H4 (cell line): ENCODE data around the gene TMEM150C. TPM values are rescaled to one million over a fixed set of nuclear protein-coding genes. Genes with fewer than 3 reads are reported as not detected.
"Not testable (repeated sequence)": the region's sequence is repeated elsewhere in the genome, so short reads cannot be mapped to it uniquely, and the experiment has no call there.

ENCODE experiments used
- DNase-seq: peaks from one replicate; pipeline ENCODE4 v3.0.0-alpha.2; 2015; ENCODE audit warnings: low spot score
- total RNA-seq: library from RNA; depleted of rRNA; stranded (reverse); fragments of >200 nt; shearing (Covaris generic); gene quantifications from 2 replicates; pipeline ENCODE4 v1.2.3, GENCODE V29; 2014; rRNA removed

Gene TMEM150C
- total RNA-seq, 1 experiment from 2014 or later = 6.3 TPM

DNA sequence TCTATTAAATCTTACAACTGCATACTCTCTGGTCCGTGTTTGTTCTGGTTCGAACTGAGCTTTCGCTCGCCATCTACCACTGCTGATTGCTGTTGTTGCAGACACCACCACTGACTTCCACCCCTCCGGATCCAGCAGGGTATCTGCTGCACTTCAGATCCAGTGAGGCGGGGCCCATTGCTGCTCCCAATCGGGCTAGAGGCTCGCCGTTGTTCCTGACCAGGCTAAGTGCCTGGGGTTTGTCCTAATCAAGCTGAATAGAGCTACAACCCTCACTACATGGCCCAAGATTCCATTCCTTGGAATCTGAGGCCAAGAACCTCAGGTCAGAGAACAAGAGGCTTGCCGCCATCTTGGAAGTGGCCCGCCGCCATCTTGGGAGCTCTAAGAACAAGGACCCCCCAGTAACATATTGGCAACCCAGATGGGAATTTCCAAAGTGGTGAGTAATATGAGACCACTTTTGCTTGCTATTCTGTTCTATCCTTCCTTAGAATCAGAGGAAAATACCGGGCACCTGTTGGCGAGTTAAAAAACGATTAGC, 88.1 kb downstream of the TMEM150C start:
- DNase-seq = no peak

DNA sequence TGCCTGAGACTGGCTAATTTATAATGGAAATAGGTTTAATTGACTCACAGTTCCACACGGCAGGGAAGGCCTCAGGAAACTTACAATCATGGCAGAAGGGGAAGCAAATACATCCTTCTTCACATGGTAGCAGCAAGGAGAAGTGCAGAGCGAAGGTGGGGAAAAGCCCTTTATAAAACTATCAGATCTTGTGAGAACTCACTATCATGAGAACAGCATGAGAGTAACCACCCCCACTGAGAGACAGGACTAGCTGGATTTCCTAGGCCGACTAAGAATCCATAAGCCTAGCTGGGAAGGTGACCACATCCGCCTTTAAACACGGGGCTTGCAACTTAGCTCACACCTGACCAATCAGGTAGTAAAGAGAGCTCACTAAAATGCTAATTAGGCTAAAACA, 88.7 kb downstream of the TMEM150C start:
- not testable (repeated sequence) for DNase-seq

DNA sequence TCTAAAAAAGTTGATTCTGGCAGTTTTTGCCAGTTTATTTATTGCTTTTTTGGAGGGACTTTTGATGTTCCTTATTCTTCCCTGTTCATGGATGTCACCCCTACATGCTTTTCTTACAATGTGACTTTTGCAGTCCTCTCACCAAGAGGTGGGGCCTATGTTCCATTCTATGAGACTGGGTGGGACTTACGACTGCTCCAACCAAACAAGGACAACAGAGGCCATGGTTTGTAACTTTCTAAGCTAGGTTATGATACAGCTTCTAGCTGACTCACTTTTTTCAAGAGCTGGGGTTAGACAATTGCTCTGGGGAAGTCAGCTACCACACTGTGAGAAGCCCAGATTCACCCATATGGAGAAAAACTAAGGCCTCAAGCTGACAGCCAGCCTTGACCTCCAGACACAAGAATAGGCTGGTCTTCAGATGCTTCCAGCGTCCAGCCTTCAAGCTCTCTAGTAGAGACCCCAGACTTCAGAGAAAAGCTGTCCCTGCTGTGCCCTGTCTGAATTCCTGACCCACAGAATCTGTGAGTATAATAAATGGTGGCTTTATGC, 91.9 kb downstream of the TMEM150C start:
- no peak for DNase-seq

DNA sequence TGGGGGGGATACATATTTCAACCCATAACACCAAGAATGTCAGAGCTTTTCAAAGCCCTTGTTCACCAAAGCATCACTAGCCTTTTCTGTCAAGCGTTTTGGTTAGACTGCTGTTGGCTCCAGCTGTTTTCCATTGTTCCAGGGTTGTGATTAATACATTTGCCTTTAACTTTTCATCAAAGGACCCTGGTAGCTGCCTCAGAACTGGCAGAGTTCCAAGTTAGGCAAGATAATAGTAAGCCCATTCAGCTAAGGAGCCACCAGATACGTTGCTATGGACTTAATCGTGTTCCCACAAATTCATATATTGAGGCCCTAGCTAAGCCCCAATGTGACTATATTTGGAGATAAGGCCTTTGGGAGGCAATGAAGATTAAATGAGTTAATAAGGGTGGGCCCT, 94.3 kb downstream of the TMEM150C start:
- DNase-seq = no peak

DNA sequence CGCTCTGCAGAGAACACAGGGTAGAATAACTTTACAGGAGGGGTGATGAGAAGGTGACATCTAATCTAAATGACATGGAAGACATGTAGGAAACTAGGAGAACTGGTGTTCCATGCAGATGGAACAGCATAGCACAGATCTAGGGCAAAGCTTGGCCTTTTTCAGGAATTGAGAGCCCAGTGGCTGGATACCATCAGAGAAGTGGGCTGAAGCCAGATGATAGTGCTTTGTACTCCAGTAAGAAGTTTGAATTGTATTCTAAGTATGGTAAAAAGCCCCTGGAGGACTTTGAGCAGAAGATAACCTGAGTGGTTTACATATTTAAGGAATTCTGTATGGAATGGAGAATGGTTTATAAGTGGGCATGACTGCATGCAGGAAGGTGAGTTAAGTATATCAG, 98.6 kb downstream of the TMEM150C start:
- no peak for DNase-seq

DNA sequence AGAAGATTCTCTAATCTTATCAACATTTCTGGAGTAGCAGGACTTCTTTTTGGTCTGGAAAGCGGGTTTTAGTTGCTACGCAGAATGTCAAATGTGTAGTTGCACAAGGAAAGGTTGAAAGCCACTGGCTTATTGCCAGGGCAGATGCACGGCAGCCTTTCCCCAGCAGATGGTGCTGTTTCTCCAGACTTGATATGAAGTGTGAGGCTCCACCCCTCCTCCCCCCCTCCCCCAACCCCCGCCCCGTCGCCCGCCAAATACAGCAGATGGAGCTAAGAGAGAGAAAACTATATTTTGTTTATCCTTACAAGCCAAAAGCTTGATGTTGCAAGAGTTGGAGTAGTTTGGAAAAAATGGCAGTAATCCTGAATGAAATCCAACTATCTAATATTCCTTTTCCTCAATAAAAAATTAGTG, 99.4 kb downstream of the TMEM150C start:
- DNase-seq = peak; percentile 76

DNA sequence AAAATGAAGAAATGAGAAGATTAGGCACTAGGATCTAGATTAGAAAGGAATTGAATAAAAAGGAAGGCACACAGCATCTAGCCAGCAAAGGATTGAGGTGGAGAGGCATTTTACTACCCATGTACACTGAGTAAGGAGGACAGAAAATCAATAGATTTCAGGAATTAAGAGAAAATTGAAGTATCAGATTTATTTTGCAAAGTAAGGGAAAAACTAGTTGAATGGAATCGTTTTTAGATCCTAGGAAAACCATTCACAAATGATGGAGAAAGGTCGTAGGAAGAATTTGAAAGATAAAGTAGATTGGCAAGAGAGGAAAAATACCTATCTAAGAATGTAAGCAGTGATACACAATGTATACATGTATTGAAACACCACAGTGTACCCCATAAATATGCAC, 100.1 kb downstream of the TMEM150C start:
- DNase-seq = no peak

DNA sequence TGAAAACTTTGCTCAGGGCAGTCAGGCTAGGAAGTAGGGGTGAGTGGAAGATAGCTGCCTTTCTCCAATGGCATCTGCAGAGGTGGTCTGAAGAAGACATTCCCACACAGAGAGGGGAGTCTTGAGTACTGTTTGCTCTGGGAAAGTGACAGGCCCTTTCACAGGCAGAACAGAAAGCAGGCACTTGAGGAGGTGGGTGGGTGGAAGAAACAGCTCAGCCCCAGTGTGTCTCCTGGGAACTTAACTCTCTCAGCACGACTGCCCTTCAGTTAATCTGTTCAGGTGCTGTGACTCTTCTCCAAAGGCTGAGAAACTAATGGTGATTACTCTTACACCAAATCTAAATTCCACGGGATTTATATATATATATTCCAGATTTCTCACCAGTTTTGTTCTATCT, 103.1 kb downstream of the TMEM150C start:
- no peak for DNase-seq

DNA sequence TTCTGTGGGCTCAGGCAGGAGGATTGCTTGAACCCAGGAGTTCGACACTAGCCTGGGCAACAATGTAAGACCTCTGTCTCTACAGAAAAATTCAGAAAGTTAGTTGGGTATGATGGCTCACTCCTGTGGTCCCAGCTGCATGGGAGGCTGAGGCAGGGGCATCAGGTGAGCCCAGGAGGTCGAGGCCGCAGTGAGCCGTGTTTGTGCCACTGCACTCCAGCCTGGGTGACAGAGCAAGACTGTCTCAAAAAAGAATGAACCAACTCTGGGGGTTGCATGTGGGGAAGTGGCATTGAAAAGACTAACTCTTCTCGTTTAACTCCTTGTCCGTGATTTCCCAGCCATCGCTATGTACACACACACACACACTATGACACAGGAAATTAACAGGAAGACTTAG, 104.5 kb downstream of the TMEM150C start:
- no peak for DNase-seq

DNA sequence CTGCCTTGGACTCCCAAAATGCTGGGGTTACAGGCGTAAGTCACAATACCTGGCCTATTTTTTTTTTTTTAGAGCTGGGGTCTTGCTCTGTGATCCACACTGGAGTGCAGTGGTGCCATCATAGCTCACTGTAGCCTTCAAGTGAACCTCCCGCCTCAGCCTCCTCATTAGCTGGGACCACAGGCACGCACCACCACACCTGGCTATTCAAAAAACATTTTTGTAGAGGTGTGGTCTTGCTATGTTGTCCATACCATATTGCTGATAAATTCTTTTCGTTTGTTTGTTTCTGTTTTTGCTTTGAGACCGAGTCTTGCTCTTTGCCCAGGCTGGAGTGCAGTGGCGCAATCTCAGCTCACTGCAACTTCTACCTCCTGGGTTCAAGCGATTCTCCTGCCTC, 109.8 kb downstream of the TMEM150C start:
- DNase-seq = no peak

DNA sequence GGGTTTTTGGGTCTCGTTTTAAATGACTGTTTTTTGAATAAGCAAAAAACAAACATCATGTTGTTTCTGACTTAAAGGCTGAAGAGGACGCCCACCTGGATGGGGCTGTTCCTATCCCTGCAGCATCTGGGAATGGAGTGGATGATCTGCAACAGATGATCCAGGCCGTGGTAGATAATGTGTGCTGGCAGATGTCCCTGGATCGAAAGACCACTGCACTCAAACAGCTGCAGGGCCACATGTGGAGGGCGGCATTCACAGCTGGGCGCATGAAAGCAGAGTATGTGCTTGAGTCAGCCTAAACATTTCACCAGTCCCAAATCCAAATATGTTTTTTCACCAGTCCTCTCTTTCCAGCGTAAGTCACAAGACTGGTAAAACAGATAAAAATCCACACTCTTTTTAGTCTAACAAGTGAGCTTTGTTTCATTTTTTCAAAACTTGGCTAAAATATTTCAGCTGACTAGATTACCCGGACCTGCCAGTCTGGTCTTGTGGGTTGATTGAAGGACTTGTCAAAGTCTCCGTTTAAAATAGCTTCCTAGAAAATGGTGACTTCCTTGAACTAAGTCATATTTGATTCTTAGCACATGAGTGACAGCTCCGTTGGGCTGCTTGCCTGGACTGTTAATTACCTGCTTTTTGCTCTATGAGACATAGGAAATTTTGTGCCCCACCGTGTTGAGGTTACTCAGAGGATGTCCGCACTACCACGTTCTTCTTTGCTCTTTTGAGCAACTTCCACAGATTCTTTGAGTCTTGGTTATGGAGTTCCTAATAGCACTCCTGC, 110.6 kb downstream of the TMEM150C start:
- DNase-seq = no peak

DNA sequence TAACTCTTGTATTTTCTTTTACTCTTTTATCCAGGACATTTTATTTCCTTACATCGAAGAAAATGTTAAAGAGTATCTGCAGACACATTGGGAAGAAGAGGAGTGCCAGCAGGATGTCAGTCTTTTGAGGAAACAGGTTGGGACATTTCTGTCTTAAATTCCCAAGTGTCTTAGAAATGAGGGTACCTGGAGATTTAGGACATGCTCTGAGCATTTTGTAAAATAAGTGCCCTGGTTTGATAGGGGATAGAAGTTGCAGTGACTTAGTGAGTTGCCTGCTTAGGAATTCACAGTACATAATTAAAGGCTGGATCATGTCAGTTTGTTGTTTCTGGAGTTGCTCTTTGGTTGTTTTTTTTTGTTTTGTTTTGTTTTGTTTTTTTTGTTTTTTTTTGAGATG, 113.9 kb downstream of the TMEM150C start:
- DNase-seq = no peak

DNA sequence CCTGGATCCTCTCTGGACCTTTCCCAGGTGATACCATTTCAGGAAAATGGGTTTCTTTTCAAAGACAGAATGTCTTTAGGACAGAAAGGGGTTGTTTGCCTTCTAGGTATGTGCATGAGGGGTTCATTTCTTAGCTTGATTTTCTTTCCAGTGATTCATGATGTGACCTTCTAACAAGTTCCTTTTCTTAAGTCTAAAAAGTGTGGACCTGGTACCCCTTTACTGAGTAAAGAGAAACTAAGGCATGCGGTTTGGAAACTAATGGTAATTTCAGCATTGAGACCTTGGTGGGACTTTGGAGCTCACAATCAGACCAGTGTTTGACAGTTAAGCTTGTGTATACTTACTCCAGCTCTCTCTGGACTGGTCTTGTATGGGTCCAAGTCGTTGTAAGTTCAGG, 122.7 kb downstream of the TMEM150C start:
- no peak for DNase-seq

DNA sequence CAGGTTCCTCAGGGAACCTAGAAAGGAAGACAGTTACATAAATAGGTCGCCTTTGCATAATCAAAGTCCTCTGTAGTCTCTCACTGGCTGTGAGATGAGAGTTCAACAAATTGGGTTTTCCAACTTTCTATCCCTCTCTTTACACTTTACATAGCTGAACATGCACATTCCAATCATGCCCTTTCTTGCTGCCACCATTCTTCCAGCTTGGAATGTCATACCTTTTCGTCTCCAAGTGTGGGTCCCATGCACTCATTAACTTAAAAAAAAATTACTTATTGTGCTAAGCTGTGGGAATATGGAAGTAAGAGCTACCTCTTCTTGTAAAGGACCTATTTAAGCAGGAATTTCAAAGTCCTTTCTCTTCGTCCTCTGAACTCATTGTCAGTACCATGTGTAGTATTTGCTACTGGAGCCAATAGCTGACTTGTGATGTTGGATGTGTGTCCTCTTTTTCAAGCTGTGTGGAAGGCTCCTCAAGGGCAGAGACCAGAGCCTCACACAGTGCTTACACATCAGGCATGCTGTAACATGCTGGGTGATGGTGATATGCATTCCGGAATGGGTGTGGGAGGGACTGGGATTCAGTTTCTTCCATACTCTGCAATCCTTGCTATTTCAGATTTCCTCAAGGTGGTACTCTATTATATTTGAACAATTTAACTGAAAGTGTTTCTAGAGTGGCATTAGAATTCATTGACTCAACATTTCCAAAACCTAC, 124.3 kb downstream of the TMEM150C start:
- no peak for DNase-seq

DNA sequence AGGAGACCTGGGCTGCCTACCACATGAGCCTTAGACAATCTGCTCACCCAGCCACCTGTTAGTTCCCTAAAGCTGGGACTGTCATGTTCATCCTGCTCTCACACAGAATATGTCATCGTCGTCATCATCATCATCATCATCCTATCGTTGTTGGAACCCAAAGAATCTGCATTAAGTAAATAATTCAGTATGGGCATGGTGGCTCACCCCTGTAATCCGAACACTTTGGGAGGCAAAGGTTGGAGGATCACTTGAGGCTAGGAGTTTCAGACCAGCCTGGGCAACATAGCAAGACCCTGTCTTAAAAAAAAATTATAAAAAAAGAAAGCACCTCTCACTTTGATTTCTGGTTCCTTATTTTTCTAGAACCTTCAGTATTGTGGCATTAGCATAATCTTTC, 125.0 kb downstream of the TMEM150C start:
- no peak for DNase-seq

DNA sequence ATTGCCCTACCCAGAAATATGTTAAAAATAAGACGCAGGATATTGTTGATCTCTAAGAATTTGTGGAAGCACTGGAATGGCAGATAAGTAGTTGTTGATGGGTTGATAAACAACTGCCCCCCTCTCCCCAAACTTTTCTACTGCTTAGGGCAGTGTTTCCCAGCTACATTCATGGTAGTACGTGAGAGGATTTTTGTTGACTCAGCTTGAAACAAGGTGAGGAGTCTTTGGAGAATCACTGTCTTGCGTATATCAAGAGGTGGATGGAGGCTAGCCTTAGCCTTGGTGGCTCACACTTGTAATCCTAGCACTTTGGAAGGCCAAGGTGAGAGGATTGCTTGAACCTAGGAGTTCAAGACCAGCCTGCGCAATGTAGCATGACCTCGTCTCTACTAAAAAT, 125.7 kb downstream of the TMEM150C start:
- DNase-seq = no peak

DNA sequence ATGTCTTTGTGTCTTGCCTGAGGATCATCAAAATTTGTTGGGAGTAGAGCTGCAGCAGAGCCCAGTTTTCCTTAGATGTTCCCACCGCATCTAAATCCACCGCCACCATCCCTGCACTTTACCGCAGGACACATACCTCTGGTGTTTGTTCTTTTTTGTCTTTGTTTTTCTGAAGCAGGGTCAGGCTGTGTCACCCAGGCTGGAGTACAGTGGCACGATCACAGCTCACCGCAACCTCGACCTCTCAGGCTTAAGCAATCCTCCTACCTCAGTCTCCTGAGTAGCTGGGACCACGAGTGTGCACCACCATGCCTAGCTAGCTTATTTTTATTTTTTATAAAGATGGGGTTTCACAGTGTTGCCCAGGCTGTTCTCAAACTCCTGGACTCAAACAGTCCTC, 126.8 kb downstream of the TMEM150C start:
- DNase-seq = no peak

DNA sequence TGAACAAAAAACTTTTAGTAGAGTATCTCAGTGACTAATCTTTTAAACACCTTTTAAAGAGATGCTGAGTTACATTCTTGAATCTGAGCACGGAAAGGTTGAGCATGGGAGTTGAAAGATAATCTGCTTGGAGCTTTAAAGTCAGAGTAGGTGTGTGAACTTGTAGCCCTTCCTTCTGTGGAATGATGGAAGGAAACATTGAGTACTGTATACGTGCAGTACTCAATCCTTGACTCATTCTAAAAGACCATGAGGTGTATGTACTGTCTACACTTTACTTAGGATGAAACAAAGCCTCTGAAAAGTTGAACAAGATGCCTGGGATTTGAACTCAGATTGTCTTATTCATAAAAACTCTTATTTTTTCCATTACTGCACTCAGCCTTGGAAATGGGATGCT, 128.0 kb downstream of the TMEM150C start:
- DNase-seq = no peak

Other genes with a start within 250 kb of the TMEM150C start
- gene HNRNPD, start 188.0 kb downstream of the TMEM150C start, total RNA-seq = 38.7 and 39.2 TPM in 2 replicates
- gene HNRNPDL, start 131.5 kb downstream of the TMEM150C start, total RNA-seq = 321 and 330 TPM in 2 replicates
- 58.8 and 70.2 TPM in 2 replicates for gene ENOPH1, start 131.4 kb downstream of the TMEM150C start, total RNA-seq
- 13.8 and 14.5 TPM in 2 replicates for gene SCD5, start 236.8 kb upstream of the TMEM150C start, total RNA-seq